ENCODE measurements around the gene AKT1S1.

- TF ChIP-seq POLR2A (IDR thresholded peaks at IDR 0.05) (no peak), CTCF (IDR thresholded peaks at IDR 0.05) (no peak)
These were observed 4.0 kb downstream of the AKT1S1 start for GRCh38 chr19:49873129-49873521.
